HepG2 (cell line): ENCODE results near the gene ADAP2.

ENCODE experiments used
- CHCHD3 ChIP-seq: sonication (generic); formaldehyde crosslinking; IDR thresholded peaks from 2 replicates; pipeline ENCODE4 v1.8.0; 2022; ENCODE audit warnings: mild to moderate bottlenecking, missing genetic modification reagents, moderate library complexity
- EP300 ChIP-seq, 3 experiments: sonication (generic) in 1 of 3; formaldehyde crosslinking in 1 of 3; IDR thresholded peaks; 2 replicates each; pipeline versions ENCODE4 v1.5.1 to v1.6.1; 2011 to 2020; ENCODE audit warnings: low read depth in 2 of 3, low read length in 2 of 3, borderline replicate concordance in 1 of 3, improper control_type of control experiment in 1 of 3, mild to moderate bottlenecking in 1 of 3, missing genetic modification reagents in 1 of 3, moderate library complexity in 1 of 3
- HMGA1 ChIP-seq: sonication (generic); formaldehyde crosslinking; conservative IDR thresholded peaks from 2 replicates; pipeline ENCODE4 v1.4.0; 2020; ENCODE audit warnings: missing genetic modification reagents
- KDM5A ChIP-seq: fragments of 200-600 bp; sonication (generic); IDR thresholded peaks from 2 replicates; pipeline ENCODE4 v1.7.0; 2018; ENCODE audit warnings: antibody characterized with exemption, mild to moderate bottlenecking, low read length, borderline replicate concordance
- MAF1 ChIP-seq: sonication (generic); formaldehyde crosslinking; IDR thresholded peaks from 2 replicates; pipeline ENCODE4 v1.5.0; 2020; ENCODE audit warnings: missing genetic modification reagents, borderline replicate concordance
- SMC3 ChIP-seq: IDR thresholded peaks from 2 replicates; pipeline ENCODE4 v1.6.1; 2011; ENCODE audit warnings: low read length, improper control_type of control experiment
- STAT5B ChIP-seq: sonication (generic); formaldehyde crosslinking; IDR thresholded peaks from 2 replicates; pipeline ENCODE4 v1.4.0; 2020; ENCODE audit warnings: missing genetic modification reagents
- ZBTB8A ChIP-seq: sonication (generic); formaldehyde crosslinking; IDR thresholded peaks from 2 replicates; pipeline ENCODE4 v1.4.0; 2020; ENCODE audit warnings: mild to moderate bottlenecking, low read depth, missing genetic modification reagents, borderline replicate concordance
- ZNF256 ChIP-seq: sonication (generic); formaldehyde crosslinking; conservative IDR thresholded peaks from 2 replicates; pipeline ENCODE4 v1.4.0; 2020; ENCODE audit warnings: missing genetic modification reagents
- ZNF331 ChIP-seq: sonication (generic); formaldehyde crosslinking; IDR thresholded peaks from 2 replicates; pipeline ENCODE4 v1.4.0; 2020; ENCODE audit warnings: missing genetic modification reagents
- ZNF616 ChIP-seq: sonication (generic); formaldehyde crosslinking; IDR thresholded peaks from 2 replicates; pipeline ENCODE4 v1.5.0; 2020; ENCODE audit warnings: low read depth, mild to moderate bottlenecking, missing genetic modification reagents
- TF ChIP-seq, protein P1 (sequence below): sonication (generic); formaldehyde crosslinking; IDR thresholded peaks from 2 replicates; pipeline ENCODE4 v1.5.0; 2020; ENCODE audit warnings: mild to moderate bottlenecking, missing genetic modification reagents, moderate library complexity
- TF ChIP-seq, protein P2 (sequence below): IDR thresholded peaks from 2 replicates; pipeline ENCODE4 v1.6.1; 2016; ENCODE audit warnings: mild to moderate bottlenecking

DNA sequence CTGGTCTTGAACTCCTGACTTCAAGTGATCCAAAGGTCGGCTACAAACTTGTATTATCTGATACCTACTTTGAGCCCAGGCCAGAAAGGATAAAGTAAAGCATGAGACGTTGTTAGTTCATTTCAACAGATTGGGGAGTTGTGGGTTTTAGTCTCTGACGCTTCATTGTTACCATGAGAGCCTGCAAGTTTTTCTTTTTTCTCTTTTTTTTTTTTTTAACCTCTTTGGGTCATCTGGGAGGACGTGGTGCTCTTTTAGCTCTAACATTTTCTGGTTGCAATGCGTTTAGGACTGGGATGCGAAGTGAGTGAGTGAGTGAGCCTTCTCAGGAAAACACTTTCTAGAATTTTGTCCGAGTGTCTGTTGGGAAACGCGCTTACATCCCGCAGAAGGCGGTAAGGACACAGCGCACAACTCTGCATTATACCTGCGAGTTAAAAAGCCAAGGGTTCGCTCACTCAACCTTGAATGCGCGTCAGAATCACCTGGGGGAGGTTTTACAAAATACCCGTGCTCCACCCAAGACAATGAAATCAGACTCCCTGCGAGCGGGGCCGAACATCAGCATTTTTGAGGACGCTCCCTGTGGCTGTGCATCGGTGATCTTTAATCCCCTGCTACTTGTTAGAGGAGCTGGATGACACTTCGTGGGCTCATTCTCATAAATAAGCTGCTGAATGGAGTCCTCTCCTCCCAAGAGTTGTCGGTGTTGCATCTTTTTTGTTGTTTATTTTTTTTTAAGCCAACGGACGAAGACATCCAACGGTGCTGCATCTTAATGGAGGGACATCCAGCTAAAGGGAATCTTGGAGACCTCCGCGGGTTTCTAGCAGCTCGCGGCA, 48.5 kb downstream of the ADAP2 start:
- TF ChIP-seq MAF1: no peak
- TF ChIP-seq ZBTB8A (CRISPR knock-in tag): no peak
- TF ChIP-seq, protein P1, sequence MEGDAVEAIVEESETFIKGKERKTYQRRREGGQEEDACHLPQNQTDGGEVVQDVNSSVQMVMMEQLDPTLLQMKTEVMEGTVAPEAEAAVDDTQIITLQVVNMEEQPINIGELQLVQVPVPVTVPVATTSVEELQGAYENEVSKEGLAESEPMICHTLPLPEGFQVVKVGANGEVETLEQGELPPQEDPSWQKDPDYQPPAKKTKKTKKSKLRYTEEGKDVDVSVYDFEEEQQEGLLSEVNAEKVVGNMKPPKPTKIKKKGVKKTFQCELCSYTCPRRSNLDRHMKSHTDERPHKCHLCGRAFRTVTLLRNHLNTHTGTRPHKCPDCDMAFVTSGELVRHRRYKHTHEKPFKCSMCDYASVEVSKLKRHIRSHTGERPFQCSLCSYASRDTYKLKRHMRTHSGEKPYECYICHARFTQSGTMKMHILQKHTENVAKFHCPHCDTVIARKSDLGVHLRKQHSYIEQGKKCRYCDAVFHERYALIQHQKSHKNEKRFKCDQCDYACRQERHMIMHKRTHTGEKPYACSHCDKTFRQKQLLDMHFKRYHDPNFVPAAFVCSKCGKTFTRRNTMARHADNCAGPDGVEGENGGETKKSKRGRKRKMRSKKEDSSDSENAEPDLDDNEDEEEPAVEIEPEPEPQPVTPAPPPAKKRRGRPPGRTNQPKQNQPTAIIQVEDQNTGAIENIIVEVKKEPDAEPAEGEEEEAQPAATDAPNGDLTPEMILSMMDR (CRISPR knock-in tag): no peak
- no peak for TF ChIP-seq HMGA1 (CRISPR knock-in tag)
- TF ChIP-seq EP300 (IDR thresholded peaks at IDR 0.05; ENCODE audit: low read depth in 2 of 2, low read length in 2 of 2): no peak
- no peak for TF ChIP-seq EP300 (CRISPR knock-in tag; IDR thresholded peaks at IDR 0.05; ENCODE audit: borderline replicate concordance)
- no peak for TF ChIP-seq CHCHD3 (CRISPR knock-in tag)
- no peak for TF ChIP-seq KDM5A
- no peak for TF ChIP-seq ZNF616 (CRISPR knock-in tag)
- no peak for TF ChIP-seq ZNF256 (CRISPR knock-in tag)
- no peak for TF ChIP-seq STAT5B
- no peak for TF ChIP-seq ZNF331 (CRISPR knock-in tag)
- no peak for TF ChIP-seq SMC3
- TF ChIP-seq, protein P2, sequence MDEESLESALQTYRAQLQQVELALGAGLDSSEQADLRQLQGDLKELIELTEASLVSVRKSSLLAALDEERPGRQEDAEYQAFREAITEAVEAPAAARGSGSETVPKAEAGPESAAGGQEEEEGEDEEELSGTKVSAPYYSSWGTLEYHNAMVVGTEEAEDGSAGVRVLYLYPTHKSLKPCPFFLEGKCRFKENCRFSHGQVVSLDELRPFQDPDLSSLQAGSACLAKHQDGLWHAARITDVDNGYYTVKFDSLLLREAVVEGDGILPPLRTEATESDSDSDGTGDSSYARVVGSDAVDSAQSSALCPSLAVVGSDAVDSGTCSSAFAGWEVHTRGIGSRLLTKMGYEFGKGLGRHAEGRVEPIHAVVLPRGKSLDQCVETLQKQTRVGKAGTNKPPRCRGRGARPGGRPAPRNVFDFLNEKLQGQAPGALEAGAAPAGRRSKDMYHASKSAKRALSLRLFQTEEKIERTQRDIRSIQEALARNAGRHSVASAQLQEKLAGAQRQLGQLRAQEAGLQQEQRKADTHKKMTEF (CRISPR knock-in tag): no peak
